SK-N-SH treated with all-trans-retinoic acid at 6 μM for 48 hours (cell line): ENCODE measurements around the gene CACNB2.

ENCODE experiments used
- CSDC2 ChIP-seq: fragments of 250-450 bp; sonication (Bioruptor Pico); IDR thresholded peaks from 2 replicates; pipeline ENCODE4 v1.5.0; 2020; ENCODE audit warnings: mild to moderate bottlenecking, moderate library complexity
- ESRRG ChIP-seq: fragments of 250-450 bp; sonication (Bioruptor Pico); IDR thresholded peaks from 2 replicates; pipeline ENCODE4 v1.6.1; 2021; ENCODE audit warnings: mild to moderate bottlenecking
- ISL1 ChIP-seq: fragments of 250-450 bp; sonication (Bioruptor Pico); IDR thresholded peaks from 2 replicates; pipeline ENCODE4 v2.1.2; 2022; ENCODE audit warnings: mild to moderate bottlenecking, moderate library complexity
- OSR1 ChIP-seq: fragments of 250-450 bp; sonication (Bioruptor Pico); IDR thresholded peaks from 2 replicates; pipeline ENCODE4 v1.8.0; 2022; ENCODE audit warnings: moderate library complexity, mild to moderate bottlenecking, inconsistent platforms
- PPARA ChIP-seq: fragments of 250-450 bp; sonication (Bioruptor Pico); IDR thresholded peaks from 2 replicates; pipeline ENCODE4 v1.5.0; 2020; ENCODE audit warnings: mild to moderate bottlenecking, borderline replicate concordance
- RARB ChIP-seq: fragments of 250-450 bp; sonication (Bioruptor Pico); IDR thresholded peaks from 2 replicates; pipeline ENCODE4 v1.8.0; 2021; ENCODE audit warnings: mild to moderate bottlenecking, moderate library complexity
- SNAI2 ChIP-seq: fragments of 250-450 bp; sonication (Bioruptor Pico); IDR thresholded peaks from 2 replicates; pipeline ENCODE4 v1.5.0; 2020; ENCODE audit warnings: mild to moderate bottlenecking, moderate library complexity
- ZC3H10 ChIP-seq: fragments of 250-450 bp; sonication (Bioruptor Pico); IDR thresholded peaks from 2 replicates; pipeline ENCODE4 v1.5.1; 2021; ENCODE audit warnings: mild to moderate bottlenecking, moderate library complexity
- ZFP3 ChIP-seq: fragments of 250-450 bp; sonication (Bioruptor Pico); IDR thresholded peaks from 2 replicates; pipeline ENCODE4 v1.5.0; 2020; ENCODE audit warnings: mild to moderate bottlenecking, moderate library complexity
- ZFP30 ChIP-seq: fragments of 450-650 bp; formaldehyde crosslinking; IDR thresholded peaks from 2 replicates; pipeline ENCODE4 v1.5.0; 2022; ENCODE audit warnings: mild to moderate bottlenecking, moderate library complexity
- ZNF565 ChIP-seq: fragments of 450-650 bp; formaldehyde crosslinking; conservative IDR thresholded peaks from 2 replicates; pipeline ENCODE4 v1.5.0; 2020; ENCODE audit warnings: low read depth, mild to moderate bottlenecking, moderate library complexity
- TF ChIP-seq, protein P1 (sequence below): fragments of 250-450 bp; sonication (Bioruptor Pico); IDR thresholded peaks from 2 replicates; pipeline ENCODE4 v1.5.0; 2020; ENCODE audit warnings: mild to moderate bottlenecking, moderate library complexity

DNA sequence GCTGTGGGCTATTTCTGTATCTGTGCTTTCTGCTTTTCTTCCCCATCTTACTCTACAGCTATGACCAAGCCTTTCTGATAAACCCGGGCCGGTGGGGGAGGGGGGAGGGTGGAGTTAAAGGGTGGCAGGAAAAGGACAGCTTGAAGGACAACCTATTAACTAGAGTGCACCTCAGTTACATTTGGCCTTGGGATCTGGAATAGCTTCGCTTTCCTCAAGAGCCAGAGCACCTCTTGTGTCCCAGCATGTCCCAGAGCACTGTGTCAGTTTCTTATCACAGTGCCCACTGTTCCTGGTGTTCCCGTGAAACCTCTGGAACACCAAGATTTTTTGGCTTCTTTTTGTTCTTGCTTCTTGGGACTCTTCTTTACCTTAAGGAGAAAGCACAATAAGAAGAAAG, 350.5 kb downstream of the CACNB2 start:
- TF ChIP-seq ESRRG (no peak), ISL1 (CRISPR knock-in tag) (no peak), ZNF565 (no peak), ZFP30 (CRISPR knock-in tag) (no peak), CSDC2 (no peak), PPARA (CRISPR knock-in tag) (no peak), ZFP3 (no peak), OSR1 (CRISPR knock-in tag) (no peak), SNAI2 (CRISPR knock-in tag) (no peak), ZC3H10 (CRISPR knock-in tag) (no peak), RARB (CRISPR knock-in tag) (no peak)
- TF ChIP-seq, protein P1, sequence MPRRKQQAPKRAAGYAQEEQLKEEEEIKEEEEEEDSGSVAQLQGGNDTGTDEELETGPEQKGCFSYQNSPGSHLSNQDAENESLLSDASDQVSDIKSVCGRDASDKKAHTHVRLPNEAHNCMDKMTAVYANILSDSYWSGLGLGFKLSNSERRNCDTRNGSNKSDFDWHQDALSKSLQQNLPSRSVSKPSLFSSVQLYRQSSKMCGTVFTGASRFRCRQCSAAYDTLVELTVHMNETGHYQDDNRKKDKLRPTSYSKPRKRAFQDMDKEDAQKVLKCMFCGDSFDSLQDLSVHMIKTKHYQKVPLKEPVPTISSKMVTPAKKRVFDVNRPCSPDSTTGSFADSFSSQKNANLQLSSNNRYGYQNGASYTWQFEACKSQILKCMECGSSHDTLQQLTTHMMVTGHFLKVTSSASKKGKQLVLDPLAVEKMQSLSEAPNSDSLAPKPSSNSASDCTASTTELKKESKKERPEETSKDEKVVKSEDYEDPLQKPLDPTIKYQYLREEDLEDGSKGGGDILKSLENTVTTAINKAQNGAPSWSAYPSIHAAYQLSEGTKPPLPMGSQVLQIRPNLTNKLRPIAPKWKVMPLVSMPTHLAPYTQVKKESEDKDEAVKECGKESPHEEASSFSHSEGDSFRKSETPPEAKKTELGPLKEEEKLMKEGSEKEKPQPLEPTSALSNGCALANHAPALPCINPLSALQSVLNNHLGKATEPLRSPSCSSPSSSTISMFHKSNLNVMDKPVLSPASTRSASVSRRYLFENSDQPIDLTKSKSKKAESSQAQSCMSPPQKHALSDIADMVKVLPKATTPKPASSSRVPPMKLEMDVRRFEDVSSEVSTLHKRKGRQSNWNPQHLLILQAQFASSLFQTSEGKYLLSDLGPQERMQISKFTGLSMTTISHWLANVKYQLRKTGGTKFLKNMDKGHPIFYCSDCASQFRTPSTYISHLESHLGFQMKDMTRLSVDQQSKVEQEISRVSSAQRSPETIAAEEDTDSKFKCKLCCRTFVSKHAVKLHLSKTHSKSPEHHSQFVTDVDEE, result no peak
